H1 (cell line): Measurements from ENCODE around the gene SLC16A9. TPM values are rescaled to one million over a fixed set of nuclear protein-coding genes. Genes with fewer than 3 reads are reported as not detected.

ENCODE experiments used
- CTCF ChIA-PET: fragments of 300-600 bp; sonication (Branson Sonifier 250); formaldehyde crosslinking; loops from one replicate; lab custom pipeline; 2021; ENCODE audit not compliant: partially characterized antibody; lab: Charles Lee
- POLR2A ChIA-PET: fragments of 300-600 bp; sonication (Branson Sonifier 250); formaldehyde crosslinking; loops from one replicate; lab custom pipeline; 2021; ENCODE audit warnings: inconsistent platforms; ENCODE audit not compliant: partially characterized antibody; lab: Charles Lee
- DNase-seq, 2 experiments: peaks; one replicate each; pipeline versions ENCODE4 v3.0.0 to v3.0.0-alpha.2; 2010 to 2022; ENCODE audit warnings: low spot score in 2 of 2, low read depth in 1 of 2, mixed read lengths in 1 of 2
- FAIRE-seq: peaks from 2 replicates; lab custom pipeline; 2011; peaks lifted over from hg19 to GRCh38; lab: Jason Lieb, UNC
- H2AFZ ChIP-seq: 2 replicates; pipeline ENCODE4 v1.8.1; 2012; ENCODE audit warnings: low read length, inconsistent platforms
- H2AK5ac ChIP-seq: 2 replicates; pipeline ENCODE4 v1.6.1; 2013; ENCODE audit warnings: low read depth, low read length
- H2BK120ac ChIP-seq: replicated peaks from 2 replicates; pipeline ENCODE3; 2013; ENCODE audit warnings: low read depth, low read length, inconsistent platforms
- H2BK12ac ChIP-seq: 2 replicates; pipeline ENCODE4 v1.6.1; 2013; ENCODE audit warnings: low read depth, low read length
- H2BK15ac ChIP-seq: 2 replicates; pipeline ENCODE4 v1.6.1; 2013; ENCODE audit warnings: low read length
- H2BK20ac ChIP-seq: 2 replicates; pipeline ENCODE4 v1.6.1; 2013; ENCODE audit warnings: low read length
- H2BK5ac ChIP-seq: 2 replicates; pipeline ENCODE4 v1.6.1; 2013; ENCODE audit warnings: low read depth, low read length
- H3K14ac ChIP-seq: 2 replicates; pipeline ENCODE4 v1.6.1; 2013; ENCODE audit warnings: inconsistent platforms; ENCODE audit not compliant: insufficient read length
- H3K18ac ChIP-seq: 2 replicates; pipeline ENCODE4 v1.6.1; 2013; ENCODE audit warnings: low read length; ENCODE audit errors: extremely low read depth
- H3K23ac ChIP-seq: 2 replicates; pipeline ENCODE4 v1.6.1; 2013; ENCODE audit warnings: inconsistent platforms; ENCODE audit not compliant: insufficient read length
- H3K23me2 ChIP-seq: 2 replicates; pipeline ENCODE4 v1.6.1; 2013; ENCODE audit warnings: low read depth, low read length
- H3K27ac ChIP-seq: 2 replicates; pipeline ENCODE4 v1.6.1; 2011; ENCODE audit warnings: low read depth, low read length, inconsistent platforms
- H3K27me3 ChIP-seq, 4 experiments: replicated peaks in 1 of 4; 1 replicate in 1 of 4; 2 replicates in 3 of 4; pipeline versions ENCODE4 v1.6.1 to v1.8.1; 2011 to 2013; ENCODE audit warnings: low read length in 3 of 4, mild to moderate bottlenecking in 3 of 4, inconsistent platforms in 2 of 4, mixed read lengths in 2 of 4, moderate library complexity in 1 of 4; ENCODE audit not compliant: control insufficient read depth in 3 of 4, insufficient read depth in 3 of 4; ENCODE audit errors: extremely low read depth in 1 of 4
- H3K36me3 ChIP-seq, 4 experiments: 2 replicates each; pipeline versions ENCODE4 v1.6.1 to v1.8.1; 2011 to 2013; ENCODE audit warnings: mild to moderate bottlenecking in 4 of 4, low read length in 3 of 4, moderate library complexity in 2 of 4, control low read depth in 1 of 4, inconsistent platforms in 1 of 4; ENCODE audit not compliant: insufficient read depth in 4 of 4, control insufficient read depth in 2 of 4
- H3K4ac ChIP-seq: replicated peaks from 2 replicates; pipeline ENCODE3; 2013; ENCODE audit warnings: low read length, low read depth, mixed read lengths, inconsistent platforms; ENCODE audit not compliant: insufficient read length
- H3K4me1 ChIP-seq, 4 experiments: replicated peaks in 1 of 4; 1 replicate in 1 of 4; 2 replicates in 3 of 4; pipeline versions ENCODE4 v1.6.1 to v1.8.1; 2011 to 2013; ENCODE audit warnings: low read length in 3 of 4, inconsistent platforms in 2 of 4, mixed read lengths in 1 of 4; ENCODE audit not compliant: insufficient read depth in 4 of 4, control insufficient read depth in 3 of 4
- H3K4me2 ChIP-seq, 2 experiments: 2 replicates each; pipeline versions ENCODE4 v1.6.1 to v1.8.1; 2011 to 2013; ENCODE audit warnings: low read depth in 2 of 2, low read length in 2 of 2, control low read depth in 1 of 2, inconsistent platforms in 1 of 2, mild to moderate bottlenecking in 1 of 2; ENCODE audit not compliant: insufficient read depth in 1 of 2
- H3K4me3 ChIP-seq, 4 experiments: fragments of 200-600, 300-600 bp in 1 of 4; sonication (generic), shearing (Covaris generic), sonication (Bioruptor Twin) in 1 of 4; 2 replicates each; pipeline versions ENCODE4 v1.5.1 to v1.8.1; 2011 to 2016; ENCODE audit warnings: low read length in 4 of 4, low read depth in 3 of 4, control low read depth in 2 of 4, inconsistent platforms in 2 of 4, mild to moderate bottlenecking in 2 of 4, mixed read lengths in 1 of 4, moderate library complexity in 1 of 4; ENCODE audit not compliant: insufficient read depth in 2 of 4; ENCODE audit errors: extremely low read depth in 1 of 4
- H3K56ac ChIP-seq: replicated peaks from 2 replicates; pipeline ENCODE3; 2013; ENCODE audit warnings: low read depth, mild to moderate bottlenecking, mixed read lengths, low read length, inconsistent platforms; ENCODE audit not compliant: insufficient read length
- H3K79me1 ChIP-seq: 2 replicates; pipeline ENCODE4 v1.6.1; 2013; ENCODE audit warnings: low read depth, low read length, control low read depth
- H3K79me2 ChIP-seq, 2 experiments: 2 replicates each; pipeline versions ENCODE4 v1.6.1 to v1.8.1; 2012 to 2013; ENCODE audit warnings: low read length in 2 of 2, mild to moderate bottlenecking in 2 of 2, inconsistent platforms in 1 of 2; ENCODE audit not compliant: insufficient read depth in 2 of 2, control insufficient read depth in 1 of 2
- H3K9ac ChIP-seq, 4 experiments: replicated peaks in 1 of 4; 1 replicate in 1 of 4; 2 replicates in 3 of 4; pipeline versions ENCODE4 v1.6.1 to v1.8.1; 2011 to 2013; ENCODE audit warnings: low read depth in 3 of 4, low read length in 3 of 4, control low read depth in 2 of 4, mild to moderate bottlenecking in 2 of 4, moderate library complexity in 2 of 4, inconsistent platforms in 1 of 4; ENCODE audit errors: extremely low read depth in 1 of 4
- H3K9me3 ChIP-seq, 2 experiments: 2 replicates each; pipeline versions ENCODE4 v1.6.1 to v1.8.1; 2012 to 2013; ENCODE audit warnings: mild to moderate bottlenecking in 2 of 2, moderate library complexity in 2 of 2, control low read depth in 1 of 2, inconsistent platforms in 1 of 2, low read depth in 1 of 2, low read length in 1 of 2, mixed read lengths in 1 of 2; ENCODE audit not compliant: insufficient read depth in 2 of 2
- H4K20me1 ChIP-seq, 2 experiments: replicated peaks in 1 of 2; 2 replicates each; pipeline versions ENCODE3 to v1.8.1; 2011 to 2013; ENCODE audit warnings: inconsistent platforms in 2 of 2, low read length in 2 of 2, mild to moderate bottlenecking in 1 of 2; ENCODE audit not compliant: insufficient read depth in 2 of 2, control insufficient read depth in 1 of 2
- H4K5ac ChIP-seq: 2 replicates; pipeline ENCODE4 v1.6.1; 2013; ENCODE audit warnings: low read length, low read depth, mixed read lengths, inconsistent platforms; ENCODE audit not compliant: insufficient read length
- H4K8ac ChIP-seq: 2 replicates; pipeline ENCODE4 v1.8.0; 2013; ENCODE audit warnings: mild to moderate bottlenecking, moderate library complexity, low read length, inconsistent platforms; ENCODE audit not compliant: insufficient read depth; ENCODE audit errors: extremely low read depth
- H4K91ac ChIP-seq: replicated peaks from 2 replicates; pipeline ENCODE3; 2013; ENCODE audit warnings: low read length, mixed read lengths, inconsistent platforms; ENCODE audit not compliant: insufficient read length
- ASH2L ChIP-seq: fragments of 200-600, 300-600 bp; sonication (generic); IDR thresholded peaks from one replicate; pipeline ENCODE4 v1.7.1; 2017; ENCODE audit warnings: low read length
- CEBPB ChIP-seq: IDR thresholded peaks from 2 replicates; pipeline ENCODE4 v1.6.1; 2012; ENCODE audit warnings: low read depth, low read length
- CREB1 ChIP-seq: IDR thresholded peaks from 2 replicates; pipeline ENCODE4 v1.6.1; 2012; ENCODE audit warnings: inconsistent platforms
- GTF2F1 ChIP-seq: IDR thresholded peaks from 2 replicates; pipeline ENCODE4 v1.6.1; 2012; ENCODE audit warnings: low read depth, low read length, improper control_type of control experiment, borderline replicate concordance
- KDM5A ChIP-seq: fragments of 200-600 bp; IDR thresholded peaks from 2 replicates; pipeline ENCODE4 v1.7.1; 2012; ENCODE audit warnings: mild to moderate bottlenecking, low read length, inconsistent platforms, mixed read lengths
- MAFK ChIP-seq: IDR thresholded peaks from 2 replicates; pipeline ENCODE4 v1.6.1; 2012; ENCODE audit warnings: low read depth, mild to moderate bottlenecking, improper control_type of control experiment, low read length
- PHF8 ChIP-seq: fragments of 200-600 bp; sonication (generic); conservative IDR thresholded peaks from 2 replicates; pipeline ENCODE4 v1.7.1; 2012; ENCODE audit warnings: low read depth, mild to moderate bottlenecking, inconsistent platforms, low read length, moderate library complexity
- RNF2 ChIP-seq: fragments of 200-900, 300-1000 bp; sonication (generic); IDR thresholded peaks from 2 replicates; pipeline ENCODE4 v1.7.1; 2016; ENCODE audit warnings: borderline replicate concordance, low read depth, mild to moderate bottlenecking, antibody characterized with exemption, low read length; ENCODE audit not compliant: poor library complexity, severe bottlenecking; ENCODE audit errors: missing control alignments
- SIN3A ChIP-seq, 2 experiments: IDR thresholded peaks in 1 of 2; conservative IDR thresholded peaks in 1 of 2; 2 replicates each; pipeline ENCODE4 v1.6.1; 2011 to 2012; ENCODE audit warnings: low read length in 2 of 2, improper control_type of control experiment in 1 of 2, low read depth in 1 of 2, mild to moderate bottlenecking in 1 of 2
- SP1 ChIP-seq: IDR thresholded peaks from 2 replicates; pipeline ENCODE4 v1.6.1; 2011; ENCODE audit warnings: low read depth, low read length
- TCF12 ChIP-seq: IDR thresholded peaks from 2 replicates; pipeline ENCODE4 v1.6.1; 2011; ENCODE audit warnings: low read depth, mild to moderate bottlenecking, low read length
- TEAD4 ChIP-seq: IDR thresholded peaks from 2 replicates; pipeline ENCODE4 v1.6.1; 2012; ENCODE audit warnings: low read depth, low read length, inconsistent platforms, mixed read lengths
- USF2 ChIP-seq: IDR thresholded peaks from 2 replicates; pipeline ENCODE4 v1.6.1; 2011; ENCODE audit warnings: low read length, improper control_type of control experiment
- ZNF274 ChIP-seq: IDR thresholded peaks from 2 replicates; pipeline ENCODE4 v1.7.0; 2012; ENCODE audit warnings: low read length, borderline replicate concordance; ENCODE audit errors: extremely low read depth
- WGBS, 2 experiments: shearing (Covaris generic) in 1 of 2; methylation state at CpG; one replicate each; pipeline versions ENCODE4 v1.1.6 to v1.1.7; 2013 to 2015; ENCODE audit warnings: low lambda C conversion rate in 2 of 2, mixed read lengths in 2 of 2, inconsistent platforms in 1 of 2, low coverage in 1 of 2, missing lambda C conversion rate in 1 of 2; ENCODE audit not compliant: insufficient replicate concordance in 2 of 2, insufficient coverage in 1 of 2, insufficient read length in 1 of 2; ENCODE audit errors: extremely low coverage in 1 of 2, missing lambda C conversion rate in 1 of 2; 5-methylcytosine and 5-hydroxymethylcytosine counted together
- polyA plus RNA-seq, 7 experiments: library from polyadenylated mRNA; depleted of rRNA in 3 of 7; stranded (reverse) in 5 of 7; unstranded in 2 of 7; fragments of >200 nt in 5 of 7; fragments of 200-250 nt in 2 of 7; gene quantifications; 1 replicate in 5 of 7; 2 replicates in 1 of 7; 4 replicates in 1 of 7; pipeline versions ENCODE4 v1.2.1 to v1.2.3, GENCODE V29; 2011 to 2013; ENCODE audit warnings: missing spikeins in 2 of 7, mixed read lengths in 2 of 7
- total RNA-seq: library from RNA; stranded (reverse); fragmentation: NEBNext Ultra II Directional; extraction: Animal tissue kit (Norgen Biotek cat#: 25700); gene quantifications from 2 replicates; pipeline ENCODE4 v1.2.1, GENCODE V29; 2021

The SLC16A9 gene
- total and polyA plus RNA-seq, 2 of the 8 experiments (the other 6 are each of a cell fraction or from before 2014, with no cell fraction given) = 11.2 to 20.5 TPM

GRCh38 chr10:59734014-59734462, 24.4 kb upstream of the SLC16A9 start:
- Histone ChIP-seq H2BK5ac (no peak overlapping the region), H3K36me3 (no peaks in the 10 kb centered on the region), H3K56ac (no peak overlapping the region), H3K18ac (no peak overlapping the region), H3K23ac (no peak overlapping the region), H2AFZ (no peak overlapping the region), H3K4ac (no peak overlapping the region), H3K14ac (no peak overlapping the region), H3K9me3 (peaks cover 3 to 6% of the 10 kb centered on the region in 2 experiments; a peak in 3 of 4 replicates), H4K91ac (no peak overlapping the region), H4K5ac (no peak overlapping the region), H3K79me1 (no peaks in the 10 kb centered on the region), H3K23me2 (no peaks in the 10 kb centered on the region), H4K8ac (no peak overlapping the region), H3K9ac (no peak overlapping the region), H3K4me2 (no peak overlapping the region), H2AK5ac (no peak overlapping the region), H2BK12ac (no peak overlapping the region), H2BK20ac (no peak overlapping the region), H4K20me1 (no peaks in the 10 kb centered on the region), H3K27me3 (no peaks in the 10 kb centered on the region), H3K4me1 (no peaks in the 10 kb centered on the region), H2BK15ac (no peak overlapping the region), H3K27ac (no peak overlapping the region), H3K79me2 (no peaks in the 10 kb centered on the region), H2BK120ac (no peak overlapping the region), H3K4me3 (no peak overlapping the region)
- ChIA-PET POLR2A (no interaction called here), CTCF (interaction anchor here (0.6 to 1.1 kb wide), 3 partner anchors 8 to 108 kb away, joined by 3 read pairs; no protein-coding TSS in a partner anchor)
- DNase-seq = no peak
- 60% methylated on average over 3 of the region's 3 CpGs; no CpG with 5 or more reads in 1 of the 2 experiments for WGBS, 2 experiments
- FAIRE-seq = no peak
- TF ChIP-seq SIN3A (conservative IDR thresholded peaks at IDR 0.05 in 1 of 2, IDR thresholded peaks at IDR 0.05 in 1 of 2; ENCODE audit: low read depth in 1 of 2, low read length in 2 of 2) (no peak), ZNF274 (no peak), RNF2 (no peak), TCF12 (no peak), CREB1 (no peak), ASH2L (no peak), KDM5A (no peak), TEAD4 (no peak), USF2 (no peak), SP1 (no peak), PHF8 (no peak), MAFK (no peak), GTF2F1 (no peak), CEBPB (no peak)
